Rectal smooth muscle tissue (tissue), 1 donor: Measurements from ENCODE around the gene CHAF1A.

ENCODE experiments used
- H3K27ac ChIP-seq: one replicate; pipeline ENCODE4 v1.7.0; 2013; ENCODE audit warnings: low read depth, low read length, inconsistent platforms
- H3K27me3 ChIP-seq: one replicate; pipeline ENCODE4 v1.7.0; 2013; ENCODE audit warnings: low read length; ENCODE audit not compliant: control insufficient read depth, insufficient read depth
- H3K36me3 ChIP-seq: one replicate; pipeline ENCODE4 v1.7.0; 2013; ENCODE audit warnings: low read length; ENCODE audit not compliant: control insufficient read depth, insufficient read depth
- H3K4me1 ChIP-seq: one replicate; pipeline ENCODE4 v1.7.0; 2013; ENCODE audit warnings: low read length; ENCODE audit not compliant: control insufficient read depth, insufficient read depth
- H3K4me3 ChIP-seq: one replicate; pipeline ENCODE4 v1.7.0; 2013; ENCODE audit warnings: low read length
- H3K9ac ChIP-seq: one replicate; pipeline ENCODE4 v1.7.0; 2013; ENCODE audit warnings: low read length

Gene CHAF1A

DNA sequence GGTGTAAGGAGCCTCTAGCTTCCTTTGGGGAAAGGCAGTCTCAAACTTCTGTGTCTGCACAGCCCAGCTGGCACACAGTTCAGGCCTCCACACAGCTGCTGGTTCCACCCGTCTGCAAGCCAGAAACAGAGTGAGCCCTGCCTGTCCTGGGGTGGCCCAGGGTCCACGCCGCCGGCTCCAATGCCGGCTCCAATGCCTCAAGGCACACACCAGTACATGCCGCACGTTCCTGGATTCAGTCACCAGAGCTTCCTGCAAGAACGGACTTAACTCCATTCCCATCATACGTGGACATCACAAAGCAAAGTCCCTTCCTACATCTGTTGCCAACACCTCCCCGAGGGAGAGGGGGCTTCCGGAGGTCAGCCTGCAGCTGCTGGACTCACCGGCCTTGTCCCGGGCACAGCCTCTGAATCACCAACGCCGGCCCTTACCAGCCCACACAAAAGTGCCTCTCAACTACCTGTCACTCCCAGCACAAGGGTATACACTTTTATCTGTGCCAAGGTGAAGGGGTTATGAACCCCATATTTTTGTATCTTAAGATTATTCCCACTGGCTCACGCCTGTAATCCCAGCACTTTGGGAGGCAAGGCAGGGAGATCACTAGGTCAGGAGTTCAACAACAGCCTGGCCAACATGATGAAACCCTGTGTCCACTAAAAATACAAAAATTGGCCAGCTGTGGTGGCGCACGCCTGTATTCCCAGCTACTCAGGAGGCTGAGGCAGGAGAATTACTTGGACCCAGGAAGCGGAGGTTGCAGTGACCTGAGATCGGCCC is 10.5 kb upstream of the CHAF1A start:
- no peaks in the 10 kb centered on the region for H3K27me3 ChIP-seq
- H3K36me3 ChIP-seq, result peaks cover 9% of the 10 kb centered on the region
- no peak overlapping the region for H3K4me3 ChIP-seq
- H3K27ac ChIP-seq, result peak overlapping the region; percentile 86
- H3K4me1 ChIP-seq, result peaks cover 41% of the 10 kb centered on the region
- no peak overlapping the region for H3K9ac ChIP-seq

DNA sequence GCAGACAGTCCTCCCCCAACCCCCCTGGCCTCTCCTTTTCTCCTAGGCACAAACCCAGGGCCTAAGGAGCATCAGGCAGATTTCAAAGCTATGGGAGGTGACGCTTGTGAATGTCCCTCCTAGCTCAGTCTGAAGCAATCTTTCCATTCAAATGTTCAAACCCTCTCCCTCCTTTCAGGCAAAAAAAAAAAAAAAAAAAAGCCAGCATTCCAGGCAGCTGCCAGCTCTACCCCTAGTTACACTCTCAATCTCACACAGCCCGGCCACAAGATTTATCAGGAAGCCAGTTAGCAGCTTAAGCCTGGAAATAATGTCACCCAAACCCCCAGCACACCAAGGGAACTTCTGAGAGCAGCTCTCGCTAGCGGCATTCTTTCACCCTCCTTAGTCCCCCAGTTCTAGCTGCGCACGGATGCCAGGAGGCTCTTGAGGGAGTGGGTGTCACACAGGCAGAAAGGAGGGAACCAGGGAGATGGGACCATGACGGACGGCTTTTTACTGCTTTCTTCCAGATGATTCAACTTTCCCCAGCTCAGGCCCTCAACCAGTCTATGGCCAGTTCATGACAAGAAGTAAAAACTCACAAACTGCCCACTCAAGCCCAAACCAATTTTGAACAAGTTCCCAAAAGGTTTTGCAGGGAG is 8.4 kb upstream of the CHAF1A start:
- Histone ChIP-seq H3K4me3 (no peak overlapping the region), H3K9ac (no peak overlapping the region), H3K36me3 (peaks cover 9% of the 10 kb centered on the region), H3K4me1 (peaks cover 32% of the 10 kb centered on the region), H3K27me3 (no peaks in the 10 kb centered on the region), H3K27ac (no peak overlapping the region)

DNA sequence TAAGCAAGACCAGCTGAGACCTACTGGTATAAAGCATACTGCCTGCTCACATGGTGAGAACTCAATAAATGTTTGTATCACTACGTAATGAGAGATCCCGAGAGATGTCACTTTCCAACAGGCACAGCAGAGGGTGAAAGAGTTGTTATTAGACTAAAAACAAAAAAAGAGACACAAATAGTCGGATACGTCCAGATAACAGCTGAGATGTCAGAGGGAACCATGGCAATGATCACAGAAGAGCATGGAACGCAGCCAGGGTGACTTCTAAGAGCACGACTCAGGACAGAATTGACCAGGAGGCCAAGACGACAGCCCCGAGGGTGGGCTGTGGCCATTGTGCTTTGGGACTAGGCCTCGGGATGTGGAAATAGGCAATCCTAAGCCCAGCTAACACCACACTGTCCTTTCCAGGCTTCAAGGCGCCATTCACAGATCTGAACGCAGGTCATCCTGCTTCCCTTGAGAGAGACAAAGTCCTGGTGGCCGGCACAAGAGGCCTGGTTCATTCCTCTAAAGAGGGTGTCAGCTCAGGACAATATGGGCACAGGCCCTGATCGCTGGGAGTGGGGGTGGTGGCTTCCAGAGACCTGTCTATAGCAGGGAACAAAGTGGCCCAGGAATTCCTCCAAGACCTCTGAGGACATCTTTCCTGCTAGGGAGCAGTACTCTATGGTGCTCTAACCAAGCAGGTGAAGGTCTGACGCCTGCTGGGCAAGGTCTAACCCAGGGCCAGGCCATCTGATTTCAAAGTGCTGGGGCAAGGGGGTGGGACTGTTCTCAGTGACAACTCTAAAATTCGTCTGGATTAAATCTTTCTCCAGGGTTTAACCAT is 5.3 kb upstream of the CHAF1A start:
- no peak overlapping the region for H3K27ac ChIP-seq
- no peak overlapping the region for H3K9ac ChIP-seq

DNA sequence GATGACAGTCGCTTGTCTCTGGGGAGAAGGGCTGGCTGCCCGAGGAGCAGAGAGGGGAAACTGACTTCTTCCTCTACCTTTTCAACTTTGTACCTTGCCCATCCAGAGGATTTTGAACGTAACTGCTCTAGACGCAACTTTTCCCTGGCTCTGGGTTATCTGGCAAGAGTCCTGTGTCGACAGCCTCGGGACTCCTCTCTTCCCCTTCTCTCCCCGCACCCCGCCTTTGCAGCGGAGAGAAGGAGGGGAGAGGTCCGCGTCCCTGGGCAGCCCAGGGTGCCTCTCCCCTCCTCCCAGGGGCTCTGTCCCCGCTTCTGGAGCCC is 2.7 kb upstream of the CHAF1A start:
- no peaks in the 10 kb centered on the region for H3K27me3 ChIP-seq
- peak overlapping the region; percentile 93 for H3K4me3 ChIP-seq
- peaks cover 6% of the 10 kb centered on the region for H3K36me3 ChIP-seq
- H3K9ac ChIP-seq, result peak overlapping the region; percentile 50
- H3K4me1 ChIP-seq, result peaks cover 11% of the 10 kb centered on the region
- peak overlapping the region; percentile 78 for H3K27ac ChIP-seq

More for the DNA sequence above, 5.3 kb upstream of the CHAF1A start:
- Histone ChIP-seq H3K4me3 (no peak overlapping the region), H3K4me1 (peaks cover 11% of the 10 kb centered on the region), H3K27me3 (no peaks in the 10 kb centered on the region), H3K36me3 (peaks cover 9% of the 10 kb centered on the region)

DNA sequence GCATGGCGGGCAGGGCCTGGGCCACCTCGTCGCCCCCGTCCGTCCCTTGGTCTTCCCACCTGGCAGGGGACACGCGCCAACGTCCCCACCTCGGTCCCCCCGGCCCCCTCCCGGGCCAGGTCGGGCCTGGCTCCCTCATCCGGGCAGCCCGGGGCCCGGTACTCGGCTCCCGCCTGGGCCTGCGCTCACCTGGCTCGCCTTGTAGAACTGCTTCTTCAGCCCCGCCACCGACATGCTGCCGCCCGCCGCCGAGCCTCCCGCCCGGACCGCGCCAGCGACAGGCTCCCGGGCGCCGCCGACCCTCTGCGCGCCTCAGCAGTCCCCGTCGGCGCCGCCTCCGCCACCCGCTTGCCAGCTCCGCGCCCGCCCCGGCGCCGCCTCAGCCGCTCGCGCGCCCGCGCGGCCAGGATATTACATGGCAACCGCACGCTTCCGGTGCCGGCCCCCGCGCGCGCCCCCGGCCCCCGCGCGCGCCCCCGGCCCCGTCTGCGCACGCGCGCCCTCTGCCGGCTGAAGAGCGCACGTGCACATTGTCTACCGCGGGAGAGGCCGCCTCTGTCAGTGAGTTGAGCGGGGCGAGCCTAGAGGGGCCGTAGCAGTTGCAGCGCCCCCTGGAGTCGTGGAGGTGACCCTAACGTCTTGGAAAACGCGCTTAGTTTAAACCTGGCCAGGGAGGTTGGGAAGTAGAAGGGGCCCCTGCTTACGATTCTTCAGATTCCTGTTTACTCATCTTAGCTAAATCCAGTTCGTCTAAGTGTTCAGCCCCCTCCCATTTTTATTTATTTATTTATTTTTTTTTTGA is 2.1 kb upstream of the CHAF1A start, which contains the start of gene SH3GL1:
TSS of gene SH3GL1 (minus strand) at position 413 of the 802 bp plus-strand sequence. CDS start at position 234, 179 bp downstream.
- Histone ChIP-seq H3K27me3 (no peaks in the 10 kb centered on the region), H3K27ac (peak within 1 kb of the TSS; percentile 78), H3K4me3 (peak within 1 kb of the TSS; percentile 93), H3K4me1 (peaks cover 11% of the 10 kb centered on the region), H3K36me3 (peaks cover 2% of the 10 kb centered on the region), H3K9ac (peak within 1 kb of the TSS; percentile 50)

DNA sequence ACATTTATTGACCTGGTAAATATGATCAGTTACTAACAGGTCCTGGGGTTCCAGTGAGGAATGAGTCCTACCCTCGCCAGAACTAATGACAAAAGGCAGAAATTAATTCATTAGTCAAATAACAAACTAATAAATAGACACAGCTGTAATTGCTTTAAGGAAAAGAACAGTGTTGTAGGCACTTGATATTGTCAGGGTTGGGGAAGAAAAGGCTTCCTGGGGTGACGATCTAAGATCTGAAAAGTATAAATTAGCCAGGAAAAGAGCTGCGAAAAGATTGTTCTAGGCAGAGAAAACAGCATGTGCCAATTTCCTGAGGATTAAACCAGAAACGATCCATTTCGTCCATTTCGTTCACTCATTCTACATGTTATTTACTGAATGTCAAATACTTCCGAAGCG is 670 bp upstream of the CHAF1A start:
- H3K27ac ChIP-seq, result peak overlapping the region; percentile 87
- no peaks in the 10 kb centered on the region for H3K27me3 ChIP-seq
- peak overlapping the region; percentile 45 for H3K9ac ChIP-seq
- H3K4me3 ChIP-seq, result peak overlapping the region; percentile 56
- no peaks in the 10 kb centered on the region for H3K36me3 ChIP-seq
- peaks cover 11% of the 10 kb centered on the region for H3K4me1 ChIP-seq

DNA sequence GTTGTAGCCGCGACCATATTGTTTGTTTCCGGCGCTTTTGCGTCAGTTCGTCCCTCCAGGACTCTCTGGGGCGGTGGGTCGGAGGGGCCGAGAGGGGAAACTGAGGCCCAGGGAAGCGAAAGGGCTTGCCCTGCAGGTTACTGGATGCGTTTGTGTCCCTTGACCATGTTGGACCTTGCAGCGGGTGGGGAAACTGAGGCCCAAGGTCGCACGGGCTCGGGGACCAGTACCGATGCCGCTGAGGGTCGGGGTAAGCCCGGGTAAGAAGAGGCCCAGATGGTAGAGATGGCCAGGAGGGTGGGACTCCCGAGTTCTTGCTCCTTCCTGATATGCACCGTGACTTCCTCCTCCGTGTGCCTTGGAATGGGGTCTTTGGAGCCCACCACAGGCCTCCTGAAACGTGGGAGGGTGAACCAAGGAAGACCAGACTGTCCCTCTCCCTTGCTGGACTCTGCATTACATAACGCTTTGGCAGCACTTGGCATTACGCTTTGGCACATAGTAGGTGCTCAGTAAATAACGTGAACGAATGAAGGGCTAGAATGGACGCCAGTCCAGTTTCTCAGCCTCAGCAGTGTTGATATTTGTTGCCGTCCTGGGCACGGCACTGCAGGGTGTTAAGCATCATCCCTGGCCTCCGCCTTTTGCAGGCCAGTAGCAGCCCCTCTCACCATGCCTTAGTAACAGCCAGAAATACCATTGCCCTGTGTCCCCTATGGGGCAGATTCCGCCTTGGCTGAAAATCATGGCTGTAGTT is 743 bp downstream of the CHAF1A start:
- H3K36me3 ChIP-seq, result no peaks in the 10 kb centered on the region

DNA sequence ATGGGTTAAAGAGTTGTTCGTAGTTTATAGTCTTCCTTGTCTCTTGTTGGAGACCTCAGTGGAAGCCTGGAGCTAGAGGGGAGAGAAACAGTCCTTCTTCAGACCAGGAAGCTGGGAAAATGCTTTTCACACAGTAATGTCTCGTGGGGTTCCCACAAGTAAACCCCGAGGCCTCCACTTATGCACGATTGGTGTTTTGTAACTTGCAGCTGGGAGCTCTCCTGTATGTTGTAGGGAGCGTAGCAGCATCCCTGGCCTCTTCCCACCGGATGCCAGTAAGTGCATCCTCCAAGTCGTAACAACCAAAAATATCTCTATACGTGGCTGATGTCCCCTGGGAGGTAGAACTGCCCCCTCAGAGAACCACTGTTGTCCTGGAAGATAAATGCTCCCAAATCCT is 3.5 kb downstream of the CHAF1A start:
- Histone ChIP-seq H3K4me3 (no peak overlapping the region), H3K36me3 (no peaks in the 10 kb centered on the region), H3K9ac (no peak overlapping the region), H3K4me1 (peaks cover 11% of the 10 kb centered on the region), H3K27me3 (no peaks in the 10 kb centered on the region), H3K27ac (no peak overlapping the region)

More for the DNA sequence above, 743 bp downstream of the CHAF1A start:
- no peaks in the 10 kb centered on the region for H3K27me3 ChIP-seq
- peak overlapping the region; percentile 61 for H3K9ac ChIP-seq
- no peak overlapping the region for H3K27ac ChIP-seq
- peak overlapping the region; percentile 90 for H3K4me3 ChIP-seq
- H3K4me1 ChIP-seq, result peaks cover 11% of the 10 kb centered on the region

DNA sequence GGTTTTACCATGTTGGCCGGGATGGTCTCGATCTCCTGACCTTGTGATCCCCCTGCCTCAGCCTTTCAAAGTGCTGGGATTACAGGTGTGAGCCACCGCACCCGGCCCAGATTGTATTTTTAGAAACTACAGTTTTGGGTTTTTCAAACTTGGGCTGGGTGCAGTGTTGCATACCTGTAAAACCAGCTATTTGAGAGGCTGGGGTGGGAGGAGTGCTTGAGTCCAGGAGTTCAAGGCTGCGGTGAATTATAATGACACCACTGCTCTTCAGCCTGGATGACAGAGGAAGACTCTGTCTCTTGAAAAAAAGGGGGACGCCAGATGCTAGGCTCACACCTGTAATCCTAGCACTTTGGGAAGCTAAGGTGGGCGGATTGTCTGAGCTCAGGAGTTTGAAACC is 4.2 kb downstream of the CHAF1A start:
- Histone ChIP-seq H3K36me3 (no peaks in the 10 kb centered on the region), H3K27me3 (no peaks in the 10 kb centered on the region), H3K4me1 (peaks cover 10% of the 10 kb centered on the region), H3K9ac (no peak overlapping the region), H3K4me3 (no peak overlapping the region), H3K27ac (no peak overlapping the region)

DNA sequence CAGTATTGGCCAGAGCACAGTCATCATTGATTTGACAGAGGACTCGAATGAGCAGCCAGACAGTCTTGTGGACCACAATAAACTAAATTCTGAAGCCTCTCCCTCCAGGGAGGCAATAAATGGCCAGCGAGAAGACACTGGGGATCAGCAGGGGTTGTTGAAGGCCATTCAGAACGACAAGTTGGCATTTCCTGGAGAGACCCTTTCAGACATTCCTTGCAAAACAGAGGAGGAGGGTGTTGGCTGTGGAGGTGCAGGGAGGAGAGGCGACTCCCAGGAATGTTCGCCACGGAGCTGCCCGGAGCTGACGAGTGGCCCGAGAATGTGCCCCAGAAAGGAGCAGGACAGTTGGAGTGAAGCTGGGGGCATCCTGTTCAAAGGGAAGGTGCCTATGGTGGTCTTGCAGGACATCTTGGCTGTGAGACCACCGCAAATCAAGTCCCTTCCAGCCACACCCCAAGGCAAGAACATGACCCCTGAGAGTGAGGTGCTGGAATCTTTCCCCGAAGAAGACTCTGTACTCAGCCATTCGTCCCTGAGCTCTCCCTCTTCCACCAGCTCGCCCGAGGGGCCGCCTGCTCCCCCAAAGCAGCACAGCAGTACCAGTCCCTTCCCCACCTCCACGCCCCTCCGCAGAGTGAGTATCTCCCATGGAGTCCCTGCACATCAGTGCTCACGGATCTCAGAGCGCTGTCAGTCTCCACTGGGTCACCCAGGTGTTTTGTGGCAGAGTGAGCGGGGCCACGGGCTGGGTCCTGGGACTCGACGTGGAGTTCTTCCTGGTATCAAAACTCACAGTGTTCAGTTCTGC is 6.9 kb downstream of the CHAF1A start:
- no peak overlapping the region for H3K4me3 ChIP-seq
- H3K36me3 ChIP-seq, result no peaks in the 10 kb centered on the region
- no peak overlapping the region for H3K27ac ChIP-seq
- no peaks in the 10 kb centered on the region for H3K4me1 ChIP-seq
- no peaks in the 10 kb centered on the region for H3K27me3 ChIP-seq
- no peak overlapping the region for H3K9ac ChIP-seq

DNA sequence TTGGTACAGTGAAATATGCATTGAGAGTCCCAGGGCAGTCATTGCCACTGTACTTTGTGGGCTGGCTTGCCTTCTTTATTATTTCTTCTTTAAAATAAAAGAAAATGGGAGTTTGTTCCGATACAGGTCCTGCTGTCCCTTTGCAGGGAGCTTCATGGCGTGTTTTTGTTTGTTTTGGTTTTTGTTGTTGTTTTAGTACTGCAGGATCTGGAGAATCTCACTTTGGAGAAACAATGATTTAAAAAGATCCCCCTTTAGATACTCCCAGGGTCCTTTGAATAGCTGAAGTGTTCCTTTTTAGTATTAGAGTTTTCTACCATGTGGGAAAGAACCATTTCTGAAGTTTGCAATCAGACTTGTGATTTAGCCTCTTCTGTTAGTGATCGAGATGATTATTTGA is 11.1 kb downstream of the CHAF1A start:
- Histone ChIP-seq H3K27me3 (no peaks in the 10 kb centered on the region), H3K4me1 (no peaks in the 10 kb centered on the region), H3K4me3 (no peak overlapping the region), H3K36me3 (no peaks in the 10 kb centered on the region), H3K9ac (no peak overlapping the region), H3K27ac (no peak overlapping the region)
